Daoy (cell line): ENCODE results near the gene ACAP1. TPM values are rescaled to one million over a fixed set of nuclear protein-coding genes. Genes with fewer than 3 reads are reported as not detected.

Source experiments
- DNase-seq: peaks from one replicate; pipeline ENCODE4 v3.0.0-alpha.2; 2015; ENCODE audit warnings: low read depth
- total RNA-seq: library from RNA; depleted of rRNA; stranded (reverse); fragments of >200 nt; shearing (Covaris generic); gene quantifications from 2 replicates; pipeline ENCODE4 v1.2.3, GENCODE V29; 2014; rRNA removed

Gene ACAP1, protein sequence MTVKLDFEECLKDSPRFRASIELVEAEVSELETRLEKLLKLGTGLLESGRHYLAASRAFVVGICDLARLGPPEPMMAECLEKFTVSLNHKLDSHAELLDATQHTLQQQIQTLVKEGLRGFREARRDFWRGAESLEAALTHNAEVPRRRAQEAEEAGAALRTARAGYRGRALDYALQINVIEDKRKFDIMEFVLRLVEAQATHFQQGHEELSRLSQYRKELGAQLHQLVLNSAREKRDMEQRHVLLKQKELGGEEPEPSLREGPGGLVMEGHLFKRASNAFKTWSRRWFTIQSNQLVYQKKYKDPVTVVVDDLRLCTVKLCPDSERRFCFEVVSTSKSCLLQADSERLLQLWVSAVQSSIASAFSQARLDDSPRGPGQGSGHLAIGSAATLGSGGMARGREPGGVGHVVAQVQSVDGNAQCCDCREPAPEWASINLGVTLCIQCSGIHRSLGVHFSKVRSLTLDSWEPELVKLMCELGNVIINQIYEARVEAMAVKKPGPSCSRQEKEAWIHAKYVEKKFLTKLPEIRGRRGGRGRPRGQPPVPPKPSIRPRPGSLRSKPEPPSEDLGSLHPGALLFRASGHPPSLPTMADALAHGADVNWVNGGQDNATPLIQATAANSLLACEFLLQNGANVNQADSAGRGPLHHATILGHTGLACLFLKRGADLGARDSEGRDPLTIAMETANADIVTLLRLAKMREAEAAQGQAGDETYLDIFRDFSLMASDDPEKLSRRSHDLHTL
- total RNA-seq: 2.7 TPM in 1 of 2 replicates, not detected in the other

- no peak for DNase-seq
Observed at GRCh38 chr17:7336240-7337175, at the start of gene ACAP1. ACAP1 (plus strand) TSS chr17:7336529; CDS start chr17:7336735, 206 bp downstream.

DNA sequence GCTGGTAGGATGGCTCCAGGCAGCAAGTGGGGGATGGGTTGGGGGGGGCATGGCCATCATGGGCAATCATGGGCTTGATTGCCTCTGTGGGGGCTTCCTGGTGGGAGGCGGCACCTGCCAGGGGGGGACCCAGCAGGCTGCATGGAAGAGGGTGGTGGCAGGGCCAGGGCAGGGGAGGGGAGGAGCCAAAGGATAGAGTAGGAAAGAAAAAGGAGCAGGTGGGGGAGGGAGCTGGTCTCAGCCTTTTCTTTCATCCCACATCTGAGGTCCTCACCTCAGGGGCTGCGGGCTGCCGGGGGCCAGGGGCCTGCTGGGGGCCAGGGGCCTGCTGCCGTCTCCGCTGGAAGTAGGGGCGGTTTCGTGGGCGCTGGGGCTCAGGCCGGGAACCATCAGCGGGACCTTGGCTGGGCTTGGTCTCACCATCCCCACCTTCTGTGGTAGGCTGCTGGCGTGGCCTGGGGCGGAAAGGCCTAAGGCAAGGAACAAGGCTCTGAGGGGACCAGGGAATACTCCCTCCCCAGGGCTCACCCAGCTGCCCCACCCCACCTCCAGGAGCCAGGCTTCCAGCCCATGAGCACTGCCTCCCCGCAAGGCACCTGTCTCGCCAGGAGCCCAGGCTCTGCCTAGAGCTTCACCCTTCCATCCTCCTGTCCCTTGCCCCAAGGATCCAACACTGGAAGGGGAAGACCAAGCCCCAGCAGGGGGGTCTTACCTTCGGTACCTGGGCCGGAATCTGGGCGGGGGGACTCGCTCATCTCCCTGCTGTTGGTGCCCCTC, 46.9 kb upstream of the ACAP1 start:
- no peak for DNase-seq

- DNase-seq: no peak
Observed at GRCh38 chr17:7290166-7290565, 46.2 kb upstream of the ACAP1 start.

- DNase-seq: no peak
Observed at GRCh38 chr17:7290685-7291084, 45.6 kb upstream of the ACAP1 start.

DNA sequence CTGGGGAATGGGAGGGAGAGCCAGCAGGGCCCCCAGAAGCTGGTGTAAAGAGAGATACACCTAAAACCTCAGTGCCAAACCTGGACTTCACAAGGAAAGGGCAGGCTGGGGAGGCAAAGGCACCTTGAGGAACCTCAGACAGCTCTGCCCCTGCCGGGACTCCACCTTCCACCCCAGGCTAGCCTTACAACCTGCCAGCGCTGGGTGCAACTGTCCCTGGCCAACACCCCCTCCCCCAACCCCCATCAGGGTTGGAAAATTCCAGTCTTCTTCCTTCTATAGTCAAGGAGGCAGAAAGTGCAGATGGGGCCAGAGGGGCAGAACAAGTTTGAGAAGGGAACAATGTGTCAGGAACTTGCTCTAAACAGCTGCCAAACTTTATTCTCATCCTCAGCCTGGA, 44.1 kb upstream of the ACAP1 start:
- DNase-seq: no peak

GRCh38 chr17:7292729-7293128, 43.6 kb upstream of the ACAP1 start:
- DNase-seq: no peak

GRCh38 chr17:7293159-7293558, 43.2 kb upstream of the ACAP1 start:
- DNase-seq: peak; percentile 57

- DNase-seq: peak; percentile 30
Observed at GRCh38 chr17:7293816-7294613, 42.3 kb upstream of the ACAP1 start.

DNA sequence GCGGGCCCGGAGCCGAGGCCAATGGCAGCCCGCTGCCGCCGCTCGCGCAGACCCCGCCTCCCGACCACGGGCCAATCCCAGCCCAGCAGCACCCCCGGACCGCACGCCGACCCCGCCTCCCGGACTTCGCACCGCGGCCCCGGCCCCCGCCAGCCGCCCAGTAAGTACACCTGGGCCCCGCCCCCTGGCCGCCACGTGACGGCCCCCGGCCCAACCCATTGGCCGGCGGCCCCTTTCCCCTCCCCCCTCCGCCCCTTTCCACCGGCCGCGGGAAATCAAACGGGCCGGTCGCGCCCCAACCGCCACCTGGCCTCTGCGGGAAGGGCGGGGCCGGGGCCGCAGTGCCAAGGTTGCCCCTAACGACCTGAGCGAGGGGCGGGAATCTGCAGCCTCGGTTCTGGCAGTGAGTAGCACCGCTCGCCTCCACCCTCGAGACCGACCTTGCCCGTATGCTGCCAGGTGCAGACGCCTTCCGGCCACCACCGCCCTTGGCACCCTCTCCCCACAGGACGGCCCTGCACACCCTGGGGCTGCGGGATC, 41.6 kb upstream of the ACAP1 start, which contains the start of gene YBX2:
Gene YBX2 (minus strand): TSS at position 26 of the 540 bp plus-strand sequence. CDS start 139 bp downstream, outside the sequence.
- DNase-seq: peak; percentile 92

GRCh38 chr17:7295230-7296180, 40.8 kb upstream of the ACAP1 start:
- no peak for DNase-seq

- peak; percentile 89 for DNase-seq
Observed at GRCh38 chr17:7296189-7296861, 40.0 kb upstream of the ACAP1 start.

- DNase-seq: no peak
Observed at GRCh38 chr17:7304179-7304578, 32.1 kb upstream of the ACAP1 start.

- peak; percentile 100 for DNase-seq
Observed at GRCh38 chr17:7306911-7307685, 29.2 kb upstream of the ACAP1 start, which contains the start of gene EIF5A. EIF5A (plus strand) TSS chr17:7307628; CDS start chr17:7309636, 2,008 bp downstream.

DNA sequence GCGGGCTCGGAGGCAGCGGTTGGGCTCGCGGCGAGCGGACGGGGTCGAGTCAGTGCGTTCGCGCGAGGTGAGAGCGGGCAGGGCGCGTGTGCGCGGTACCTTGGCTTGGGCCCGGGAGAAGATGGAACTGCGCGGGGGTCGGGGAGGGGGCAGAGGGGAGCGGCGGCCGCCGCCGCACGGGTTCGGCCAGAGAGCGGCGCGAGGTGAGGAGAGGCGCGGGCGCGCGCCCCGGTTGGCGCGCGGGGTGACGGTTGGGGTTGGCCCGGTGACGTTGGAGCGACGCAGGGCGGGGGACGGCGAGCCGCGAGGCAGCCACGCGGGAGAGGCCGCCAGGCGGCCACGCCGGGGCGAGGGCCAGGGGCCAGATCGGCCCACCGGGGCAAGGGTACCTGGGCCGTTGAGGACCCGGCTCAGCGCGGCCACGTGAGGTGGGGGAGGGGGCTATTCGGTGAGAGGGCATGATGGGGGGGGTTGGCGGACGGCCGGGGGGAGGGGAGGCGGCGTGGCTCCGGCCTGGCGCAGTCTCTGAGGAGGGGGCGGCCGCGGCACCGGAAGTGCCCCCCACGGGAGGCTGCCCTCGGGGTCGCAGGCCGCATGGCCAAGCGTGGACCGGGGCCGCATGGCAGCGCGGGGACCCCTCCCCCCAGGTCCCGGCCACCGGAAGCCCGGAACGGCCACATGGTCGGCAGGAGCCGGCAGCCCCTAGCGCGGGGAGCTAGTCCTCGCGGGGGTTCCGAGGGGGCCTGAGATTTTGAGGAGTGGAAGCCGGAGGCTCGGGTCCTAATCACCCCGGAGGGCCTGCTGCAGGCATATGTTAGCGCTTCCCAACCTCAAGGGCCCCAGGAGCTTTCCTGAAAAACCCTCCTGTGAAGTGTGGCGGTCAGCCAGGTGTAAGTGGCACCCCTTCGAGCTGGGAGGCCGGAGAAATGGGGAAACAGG, 28.4 kb upstream of the ACAP1 start:
- DNase-seq: peak; percentile 53

GRCh38 chr17:7308625-7309433, 27.5 kb upstream of the ACAP1 start:
- peak; percentile 86 for DNase-seq
